ENCODE measurements around the gene REST. TPM values are rescaled to one million over a fixed set of nuclear protein-coding genes. Genes with fewer than 3 reads are reported as not detected.

The REST gene
- total RNA-seq, 1 donor from 2014 or later: 57.4 TPM

DNA sequence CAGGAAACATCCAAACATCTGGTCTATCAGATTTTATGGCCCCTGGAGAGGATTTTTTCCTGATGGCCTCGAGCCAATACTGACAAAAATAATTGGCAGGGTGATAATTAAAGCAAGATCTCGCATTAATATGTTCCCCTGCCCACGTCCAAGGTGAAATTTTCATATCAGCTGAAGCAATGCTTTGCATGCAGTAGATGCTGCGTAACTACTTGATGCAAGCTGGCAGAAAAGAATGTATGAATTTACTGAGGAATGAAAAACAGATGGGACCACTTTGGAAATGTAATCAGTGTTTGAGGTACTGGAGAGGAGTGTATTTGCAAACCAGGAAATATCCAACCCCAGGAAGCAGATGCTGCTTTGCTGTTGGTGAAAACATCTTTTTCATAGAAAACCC, 36.8 kb upstream of the REST start:
- Mint-ChIP-seq H3K4me1 (ENCODE audit: low read depth) (peaks cover 7% of the 10 kb centered on the region), H3K9me3 (ENCODE audit: low read depth) (no peaks in the 10 kb centered on the region), H3K4me3 (ENCODE audit: unreplicated experiment) (no peak overlapping the region), H3K27me3 (ENCODE audit: low read depth) (peaks cover 2% of the 10 kb centered on the region), H3K27ac (ENCODE audit: unreplicated experiment) (no peak overlapping the region), H3K36me3 (ENCODE audit: low read depth) (no peaks in the 10 kb centered on the region)
- DNase-seq (ENCODE audit: low spot score): no peak
- TF ChIP-seq, protein P1, sequence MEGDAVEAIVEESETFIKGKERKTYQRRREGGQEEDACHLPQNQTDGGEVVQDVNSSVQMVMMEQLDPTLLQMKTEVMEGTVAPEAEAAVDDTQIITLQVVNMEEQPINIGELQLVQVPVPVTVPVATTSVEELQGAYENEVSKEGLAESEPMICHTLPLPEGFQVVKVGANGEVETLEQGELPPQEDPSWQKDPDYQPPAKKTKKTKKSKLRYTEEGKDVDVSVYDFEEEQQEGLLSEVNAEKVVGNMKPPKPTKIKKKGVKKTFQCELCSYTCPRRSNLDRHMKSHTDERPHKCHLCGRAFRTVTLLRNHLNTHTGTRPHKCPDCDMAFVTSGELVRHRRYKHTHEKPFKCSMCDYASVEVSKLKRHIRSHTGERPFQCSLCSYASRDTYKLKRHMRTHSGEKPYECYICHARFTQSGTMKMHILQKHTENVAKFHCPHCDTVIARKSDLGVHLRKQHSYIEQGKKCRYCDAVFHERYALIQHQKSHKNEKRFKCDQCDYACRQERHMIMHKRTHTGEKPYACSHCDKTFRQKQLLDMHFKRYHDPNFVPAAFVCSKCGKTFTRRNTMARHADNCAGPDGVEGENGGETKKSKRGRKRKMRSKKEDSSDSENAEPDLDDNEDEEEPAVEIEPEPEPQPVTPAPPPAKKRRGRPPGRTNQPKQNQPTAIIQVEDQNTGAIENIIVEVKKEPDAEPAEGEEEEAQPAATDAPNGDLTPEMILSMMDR (IDR thresholded peaks at IDR 0.05): no peak

DNA sequence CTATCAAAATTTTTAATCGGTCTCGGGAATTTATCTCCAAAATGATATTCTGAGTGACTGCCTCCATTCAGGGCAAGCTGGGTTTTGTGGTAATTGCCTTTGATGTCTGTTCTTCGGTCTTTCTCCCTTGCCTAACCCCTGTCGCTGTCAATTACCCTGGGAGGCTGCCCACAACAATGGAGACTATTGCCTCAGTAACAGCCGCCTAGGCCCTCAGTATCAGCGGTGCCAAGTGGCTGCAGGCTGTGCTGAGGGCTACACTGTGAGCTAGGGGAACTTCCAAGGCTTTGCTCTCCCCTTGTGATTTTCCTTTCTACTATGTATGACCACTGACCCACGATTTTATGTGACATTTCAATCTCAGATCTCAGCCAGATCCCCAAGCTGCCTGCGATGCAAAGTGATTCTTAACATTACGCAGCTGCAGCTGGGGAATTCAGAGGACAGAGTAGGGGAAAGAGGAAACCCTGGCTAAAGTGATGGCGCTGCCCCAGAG, 36.3 kb upstream of the REST start:
- Mint-ChIP-seq H3K4me1 (ENCODE audit: low read depth) (peaks cover 7% of the 10 kb centered on the region), H3K9me3 (ENCODE audit: low read depth) (no peaks in the 10 kb centered on the region), H3K4me3 (ENCODE audit: unreplicated experiment) (no peak overlapping the region), H3K27me3 (ENCODE audit: low read depth) (peaks cover 2% of the 10 kb centered on the region), H3K27ac (ENCODE audit: unreplicated experiment) (no peak overlapping the region), H3K36me3 (ENCODE audit: low read depth) (no peaks in the 10 kb centered on the region)
- TF ChIP-seq, protein P1 (IDR thresholded peaks at IDR 0.05): no peak
- peak; percentile 20 for DNase-seq (ENCODE audit: low spot score)

DNA sequence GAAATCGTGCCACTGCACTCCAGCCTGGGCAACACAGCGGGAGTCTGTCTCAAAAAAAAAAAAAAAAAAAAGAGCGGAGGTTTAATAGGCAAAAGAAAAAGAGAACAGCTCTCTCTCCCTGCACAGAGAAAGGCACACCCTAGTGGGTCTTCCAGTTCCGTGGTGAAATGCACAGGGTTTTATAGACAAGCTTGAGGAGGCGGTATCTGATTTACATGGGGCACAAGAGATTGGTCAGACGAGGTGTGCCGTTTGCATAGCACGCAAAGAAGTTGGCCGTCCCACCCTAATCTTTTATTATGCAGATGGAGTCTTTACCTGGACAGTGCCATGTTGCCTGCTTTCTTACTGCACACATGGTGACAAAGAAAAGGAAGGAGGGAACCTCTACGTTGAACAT, 33.5 kb upstream of the REST start:
- Mint-ChIP-seq H3K4me3 (ENCODE audit: unreplicated experiment) (no peak overlapping the region), H3K4me1 (ENCODE audit: low read depth) (peaks cover 7% of the 10 kb centered on the region), H3K27me3 (ENCODE audit: low read depth) (peaks cover 2% of the 10 kb centered on the region), H3K27ac (ENCODE audit: unreplicated experiment) (no peak overlapping the region), H3K36me3 (ENCODE audit: low read depth) (no peaks in the 10 kb centered on the region), H3K9me3 (ENCODE audit: low read depth) (no peaks in the 10 kb centered on the region)
- no peak for DNase-seq (ENCODE audit: low spot score)
- TF ChIP-seq, protein P1 (IDR thresholded peaks at IDR 0.05): no peak

DNA sequence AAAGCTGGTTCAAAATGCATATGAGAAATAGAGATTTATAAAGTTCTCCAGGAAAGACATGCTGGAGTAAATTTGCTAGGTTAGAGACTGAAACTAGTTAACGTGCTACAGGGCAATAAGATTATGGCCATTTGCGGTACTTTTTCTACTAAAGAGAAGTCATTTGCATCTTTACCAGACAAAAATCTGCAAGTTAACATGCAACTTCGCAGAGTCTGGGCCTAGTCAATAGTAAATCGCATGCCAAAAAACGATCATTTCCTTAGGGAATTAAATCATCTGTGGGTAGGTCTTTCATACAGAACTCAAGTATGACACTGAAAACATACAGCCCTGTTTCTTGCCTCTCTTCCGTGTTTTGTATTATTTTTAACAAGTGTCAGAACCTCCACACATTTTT, 32.8 kb upstream of the REST start:
- DNase-seq (ENCODE audit: low spot score): no peak
- Mint-ChIP-seq H3K9me3 (ENCODE audit: low read depth) (no peaks in the 10 kb centered on the region), H3K27me3 (ENCODE audit: low read depth) (peaks cover 2% of the 10 kb centered on the region), H3K4me3 (ENCODE audit: unreplicated experiment) (no peak overlapping the region), H3K4me1 (ENCODE audit: low read depth) (peaks cover 7% of the 10 kb centered on the region), H3K27ac (ENCODE audit: unreplicated experiment) (no peak overlapping the region), H3K36me3 (ENCODE audit: low read depth) (no peaks in the 10 kb centered on the region)
- TF ChIP-seq, protein P1 (IDR thresholded peaks at IDR 0.05): no peak

DNA sequence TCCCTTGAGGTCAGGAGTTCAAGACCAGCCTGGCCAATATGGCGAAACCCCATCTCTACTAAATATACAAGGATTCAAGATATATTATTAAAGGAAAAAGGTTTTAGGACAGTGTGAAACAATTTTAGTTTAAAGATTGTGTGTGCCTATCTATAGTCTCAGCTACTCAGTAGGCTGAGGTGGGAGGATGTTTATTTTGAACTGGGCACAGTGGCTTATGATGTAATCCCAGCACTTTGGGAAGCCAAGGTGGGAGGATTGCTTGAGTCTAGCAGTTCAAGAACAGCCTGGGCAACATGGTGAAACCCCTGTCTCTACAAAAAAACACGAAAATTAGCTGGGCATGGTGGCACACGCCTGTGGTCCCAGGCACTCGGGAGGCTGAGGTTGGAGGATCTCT, 31.4 kb upstream of the REST start:
- no peaks in the 10 kb centered on the region for H3K9me3 Mint-ChIP-seq (ENCODE audit: low read depth)

More for the DNA sequence above, 31.4 kb upstream of the REST start:
- DNase-seq (ENCODE audit: low spot score): peak; percentile 6
- Mint-ChIP-seq H3K27me3 (ENCODE audit: low read depth) (peaks cover 2% of the 10 kb centered on the region), H3K4me1 (ENCODE audit: low read depth) (peaks cover 4% of the 10 kb centered on the region), H3K27ac (ENCODE audit: unreplicated experiment) (no peak overlapping the region), H3K4me3 (ENCODE audit: unreplicated experiment) (no peak overlapping the region), H3K36me3 (ENCODE audit: low read depth) (no peaks in the 10 kb centered on the region)
- TF ChIP-seq, protein P1 (IDR thresholded peaks at IDR 0.05): no peak

All from chondrocyte (in vitro differentiated cells).